HG03139 (cell line): Measurements from ENCODE around the gene SST.
"Not testable (repeated sequence)": the region's sequence is repeated elsewhere in the genome, so short reads cannot be mapped to it uniquely, and the experiment has no call there.

Experiments
- ATAC-seq: cut with Tn5 transposase; IDR thresholded peaks from one replicate; pipeline ENCODE4 v1.9.1; 2021; ENCODE audit not compliant: unreplicated experiment

Gene SST

GRCh38 chr3:187684880-187685279 is 14.7 kb upstream of the SST start:
- no peak for ATAC-seq

GRCh38 chr3:187684444-187684843 is 14.2 kb upstream of the SST start:
- no peak for ATAC-seq

GRCh38 chr3:187681756-187682155 is 11.6 kb upstream of the SST start:
- ATAC-seq = not testable (repeated sequence)

GRCh38 chr3:187679638-187680396 is 9.6 kb upstream of the SST start:
- ATAC-seq = no peak

- no peak for ATAC-seq
These were observed 8.6 kb upstream of the SST start for GRCh38 chr3:187678726-187679268.

GRCh38 chr3:187677604-187678003 is 7.4 kb upstream of the SST start:
- no peak for ATAC-seq

- no peak for ATAC-seq
These were observed 2.8 kb upstream of the SST start for GRCh38 chr3:187673012-187673411.

- ATAC-seq = no peak
These were observed 2.7 kb downstream of the SST start for GRCh38 chr3:187667526-187667925.

GRCh38 chr3:187665764-187666402 is 4.3 kb downstream of the SST start:
- ATAC-seq = no peak

GRCh38 chr3:187665010-187665409 is 5.2 kb downstream of the SST start:
- no peak for ATAC-seq

GRCh38 chr3:187662848-187663409 is 7.3 kb downstream of the SST start:
- no peak for ATAC-seq

GRCh38 chr3:187661267-187661666 is 8.9 kb downstream of the SST start:
- ATAC-seq = no peak

GRCh38 chr3:187651282-187651681 is 18.9 kb downstream of the SST start:
- no peak for ATAC-seq

- ATAC-seq = peak; percentile 74
These were observed 22.0 kb downstream of the SST start for GRCh38 chr3:187648177-187648576.

- ATAC-seq = no peak
These were observed 23.1 kb downstream of the SST start for GRCh38 chr3:187646906-187647660.

- ATAC-seq = not testable (repeated sequence)
These were observed 24.8 kb downstream of the SST start for GRCh38 chr3:187645379-187645778.

- ATAC-seq = no peak
These were observed 27.3 kb downstream of the SST start for GRCh38 chr3:187642861-187643260.

- ATAC-seq = no peak
These were observed 28.7 kb downstream of the SST start for GRCh38 chr3:187641320-187642016.

- ATAC-seq = no peak
These were observed 29.6 kb downstream of the SST start for GRCh38 chr3:187640569-187641059.

- ATAC-seq = no peak
These were observed 30.1 kb downstream of the SST start for GRCh38 chr3:187639927-187640568.
